Sigmoid colon (tissue), 4 donors: ENCODE results near the gene TRIO.

Experiments
- EP300 ChIP-seq, 4 donors: sonication (generic); formaldehyde crosslinking; IDR thresholded peaks; one replicate each; pipeline ENCODE4 v1.6.1; 2017; ENCODE audit warnings: antibody characterized with exemption in 4 of 4
- TF ChIP-seq, protein P1 (sequence below), 4 experiments: fragments of 450-650 bp in 3 of 4; fragments of 200-600 bp in 1 of 4; IDR thresholded peaks; one replicate each; pipeline ENCODE4 v1.5.1; 2016 to 2019; ENCODE audit warnings: antibody characterized with exemption in 4 of 4, mild to moderate bottlenecking in 3 of 4, moderate library complexity in 2 of 4

DNA sequence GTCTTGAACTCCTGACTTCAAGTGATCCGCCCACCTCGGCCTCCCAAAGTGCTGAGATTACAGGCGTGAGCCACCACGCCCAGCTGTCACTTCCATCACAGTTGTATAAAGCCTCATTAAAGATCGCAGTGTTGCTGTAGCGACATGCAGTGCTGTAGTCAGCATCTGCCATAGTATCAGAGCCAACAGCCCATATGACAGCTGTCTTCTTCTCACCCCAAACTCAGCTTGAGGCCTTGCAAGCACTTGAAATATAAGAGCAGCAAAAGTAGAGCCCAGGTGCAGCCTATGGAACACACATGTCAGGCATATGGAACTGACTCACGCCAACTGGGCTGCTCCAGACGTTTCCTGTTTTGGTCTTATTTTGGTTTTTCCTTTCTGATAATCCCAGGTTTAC lies 167.8 kb downstream of the TRIO start:
- TF ChIP-seq, protein P1, sequence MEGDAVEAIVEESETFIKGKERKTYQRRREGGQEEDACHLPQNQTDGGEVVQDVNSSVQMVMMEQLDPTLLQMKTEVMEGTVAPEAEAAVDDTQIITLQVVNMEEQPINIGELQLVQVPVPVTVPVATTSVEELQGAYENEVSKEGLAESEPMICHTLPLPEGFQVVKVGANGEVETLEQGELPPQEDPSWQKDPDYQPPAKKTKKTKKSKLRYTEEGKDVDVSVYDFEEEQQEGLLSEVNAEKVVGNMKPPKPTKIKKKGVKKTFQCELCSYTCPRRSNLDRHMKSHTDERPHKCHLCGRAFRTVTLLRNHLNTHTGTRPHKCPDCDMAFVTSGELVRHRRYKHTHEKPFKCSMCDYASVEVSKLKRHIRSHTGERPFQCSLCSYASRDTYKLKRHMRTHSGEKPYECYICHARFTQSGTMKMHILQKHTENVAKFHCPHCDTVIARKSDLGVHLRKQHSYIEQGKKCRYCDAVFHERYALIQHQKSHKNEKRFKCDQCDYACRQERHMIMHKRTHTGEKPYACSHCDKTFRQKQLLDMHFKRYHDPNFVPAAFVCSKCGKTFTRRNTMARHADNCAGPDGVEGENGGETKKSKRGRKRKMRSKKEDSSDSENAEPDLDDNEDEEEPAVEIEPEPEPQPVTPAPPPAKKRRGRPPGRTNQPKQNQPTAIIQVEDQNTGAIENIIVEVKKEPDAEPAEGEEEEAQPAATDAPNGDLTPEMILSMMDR (IDR thresholded peaks at IDR 0.05) = no peak
- TF ChIP-seq EP300 (IDR thresholded peaks at IDR 0.05) = no peak
